ENCODE data around the gene MBD6.

Gene MBD6

DNA sequence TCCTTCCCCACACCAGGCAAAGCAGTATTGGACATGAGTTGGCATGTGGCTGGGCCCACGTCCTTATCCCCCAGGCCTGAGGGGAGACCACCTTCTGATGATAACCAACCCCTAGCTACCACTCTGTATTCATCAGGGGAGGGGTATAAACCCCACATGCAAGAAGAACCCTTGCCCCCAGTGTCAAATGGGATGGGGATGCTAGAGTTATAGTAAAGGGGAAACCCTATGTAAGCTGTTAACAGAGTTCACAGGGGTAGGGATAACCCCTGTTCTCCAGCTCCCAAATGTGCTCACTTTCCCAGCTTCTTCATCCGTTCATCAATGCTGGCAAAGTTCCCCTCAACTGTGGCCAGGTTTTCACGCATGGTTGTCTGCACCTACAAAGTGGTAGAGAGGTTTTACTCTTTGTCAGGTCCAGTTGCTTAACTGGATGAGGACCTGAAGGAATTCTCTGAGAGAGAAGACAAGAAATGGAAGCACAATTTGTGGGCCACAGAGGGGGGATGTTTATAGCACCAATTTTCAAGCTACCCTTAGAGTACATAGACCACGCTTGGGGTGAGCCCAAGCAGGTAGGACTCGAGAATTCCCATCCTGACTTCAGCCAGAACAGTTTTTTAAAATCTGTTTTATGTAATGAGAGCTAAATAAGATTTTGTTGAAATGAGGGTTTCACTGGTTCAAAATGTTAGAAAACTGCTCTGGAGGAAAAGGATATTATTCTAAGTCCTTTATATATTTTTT, 7.9 kb downstream of the MBD6 start:
- no peak for DNase-seq

DNA sequence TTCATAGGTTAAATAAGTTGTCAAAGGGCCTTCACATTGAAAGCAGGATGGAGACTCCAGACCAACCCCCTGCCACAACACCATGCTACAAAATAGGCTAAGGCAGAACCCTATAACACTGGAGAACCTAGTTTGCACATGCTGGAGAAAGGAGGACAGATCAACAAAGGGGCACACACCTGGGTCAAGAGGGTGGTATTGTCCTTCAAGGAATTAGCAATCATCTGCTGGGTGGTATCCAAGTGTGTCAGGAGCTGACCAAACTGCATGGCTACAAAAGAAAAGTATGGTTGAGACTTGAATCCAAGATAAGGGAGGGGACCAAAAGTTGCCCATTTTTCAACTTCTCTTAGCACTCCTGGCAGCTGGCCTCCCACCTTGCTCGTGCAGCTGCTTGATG, 9.2 kb downstream of the MBD6 start:
- no peak for DNase-seq

DNA sequence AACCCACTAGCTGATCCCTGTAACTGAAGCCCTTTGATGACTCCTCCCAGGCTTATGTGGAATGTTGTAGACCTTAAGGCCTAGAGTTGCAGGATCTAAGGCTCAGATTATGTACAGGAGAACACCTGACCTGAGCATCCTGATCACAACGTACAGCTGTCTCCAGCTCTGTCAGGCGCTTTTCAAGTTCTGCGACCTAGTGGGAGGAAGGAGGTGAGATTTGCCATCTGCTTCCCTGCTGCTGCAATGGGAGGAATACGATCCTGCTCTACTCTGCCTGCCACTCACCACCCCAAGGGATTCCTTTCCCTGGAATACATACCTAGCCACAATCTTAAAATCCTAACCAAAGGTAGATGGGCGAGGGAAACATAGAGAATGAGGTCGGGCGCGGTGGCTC, 10.5 kb downstream of the MBD6 start:
- no peak for DNase-seq

DNA sequence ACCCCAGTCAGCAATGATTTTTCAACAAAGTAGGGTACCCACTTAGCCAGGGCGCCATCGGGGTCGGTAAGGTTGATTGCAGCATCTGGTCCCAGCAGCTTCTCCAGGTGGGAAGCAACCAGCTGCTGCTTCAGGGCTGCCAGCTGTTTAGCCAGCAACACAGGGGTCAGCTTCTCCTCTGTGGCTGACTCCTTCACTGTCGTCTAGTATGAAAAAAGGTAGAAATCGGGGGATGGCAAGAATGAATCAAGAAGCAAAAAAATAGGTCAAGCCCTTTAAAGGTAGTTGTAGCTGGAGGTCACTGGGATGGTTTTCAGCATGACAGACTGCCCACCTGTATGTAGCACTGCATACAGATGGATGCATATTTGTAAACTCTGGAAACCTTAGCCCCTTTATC, 11.6 kb downstream of the MBD6 start:
- DNase-seq = no peak

DNA sequence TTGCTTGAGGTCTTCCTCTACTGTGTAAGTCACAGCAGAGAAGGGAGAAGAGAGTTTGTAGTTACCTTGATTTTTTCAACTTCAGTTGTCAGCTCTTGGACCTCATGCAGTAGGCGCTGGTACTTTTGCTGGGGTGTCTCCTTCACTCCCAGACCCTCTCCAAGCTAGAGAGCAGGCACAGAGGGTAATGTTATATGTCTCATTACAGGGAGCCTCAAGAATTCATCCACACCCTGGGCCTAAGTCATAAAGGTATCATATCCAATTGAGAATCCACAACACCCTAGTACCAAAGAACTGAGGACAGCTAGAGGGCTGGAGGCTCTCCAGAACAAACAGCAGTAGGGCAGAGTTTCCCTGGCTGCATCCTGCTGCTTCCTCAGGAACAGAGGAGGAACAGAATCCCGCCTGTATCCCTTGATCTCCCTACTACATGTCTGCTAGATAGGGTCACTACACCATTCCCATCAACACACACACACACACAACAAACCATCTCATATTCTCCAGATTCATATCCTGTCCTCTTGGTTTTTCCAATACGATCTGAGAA, 12.4 kb downstream of the MBD6 start:
- DNase-seq = no peak

DNA sequence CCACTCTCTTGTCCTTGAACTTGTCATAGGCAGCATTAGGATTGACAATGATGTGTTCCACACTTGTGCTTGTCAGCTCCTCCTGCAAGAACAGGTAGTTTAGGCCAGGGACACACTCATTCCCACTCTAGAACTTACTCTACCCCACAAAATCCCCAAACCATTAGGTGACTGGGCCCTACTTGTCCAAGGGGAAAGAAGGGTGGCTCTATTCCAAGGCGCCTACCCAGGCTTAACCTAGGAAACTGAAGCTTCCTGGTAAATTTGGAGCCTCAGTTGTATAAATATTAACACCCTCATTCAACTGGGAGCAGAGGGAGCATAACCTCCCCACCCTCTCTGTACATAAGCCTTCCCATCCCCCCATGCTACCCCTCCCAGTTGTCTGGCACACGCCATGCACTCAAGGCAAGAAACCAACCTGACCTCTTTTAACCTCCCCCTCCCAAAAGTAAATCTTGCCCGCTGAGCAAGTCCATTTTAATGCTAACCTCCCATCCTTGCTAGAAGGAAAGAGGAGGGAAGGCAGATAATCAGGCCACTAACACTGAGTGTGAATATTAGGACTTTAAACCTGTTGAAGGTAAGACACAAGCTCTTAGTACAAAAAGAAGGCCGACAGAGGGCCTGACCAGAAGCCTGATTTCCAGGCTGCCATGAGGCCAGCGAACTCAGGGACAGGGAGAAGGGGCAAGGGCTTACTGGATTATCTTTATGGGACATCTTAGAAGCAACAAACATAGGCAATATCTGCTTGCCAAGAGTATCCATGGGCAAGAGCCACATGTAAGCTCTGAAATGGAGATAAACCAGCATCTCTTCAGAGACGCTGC, 13.4 kb downstream of the MBD6 start:
- no peak for DNase-seq

DNA sequence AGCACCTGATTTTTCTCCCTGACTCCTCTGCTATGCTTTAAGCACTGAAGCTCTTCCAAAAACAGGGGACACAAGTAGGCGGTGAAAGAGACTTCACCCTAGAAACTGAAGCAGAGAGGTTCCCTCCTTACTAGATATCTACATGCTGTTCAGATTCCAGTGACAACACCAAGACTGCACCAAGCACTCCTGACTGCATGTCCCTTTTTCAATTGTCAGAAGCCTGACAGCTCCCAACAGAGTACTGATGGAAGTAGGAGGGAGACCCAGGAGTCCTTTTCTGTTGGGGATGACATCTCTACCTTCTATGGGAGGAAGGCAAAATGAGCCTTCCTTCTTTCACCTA, 13.9 kb downstream of the MBD6 start:
- no peak for DNase-seq

DNA sequence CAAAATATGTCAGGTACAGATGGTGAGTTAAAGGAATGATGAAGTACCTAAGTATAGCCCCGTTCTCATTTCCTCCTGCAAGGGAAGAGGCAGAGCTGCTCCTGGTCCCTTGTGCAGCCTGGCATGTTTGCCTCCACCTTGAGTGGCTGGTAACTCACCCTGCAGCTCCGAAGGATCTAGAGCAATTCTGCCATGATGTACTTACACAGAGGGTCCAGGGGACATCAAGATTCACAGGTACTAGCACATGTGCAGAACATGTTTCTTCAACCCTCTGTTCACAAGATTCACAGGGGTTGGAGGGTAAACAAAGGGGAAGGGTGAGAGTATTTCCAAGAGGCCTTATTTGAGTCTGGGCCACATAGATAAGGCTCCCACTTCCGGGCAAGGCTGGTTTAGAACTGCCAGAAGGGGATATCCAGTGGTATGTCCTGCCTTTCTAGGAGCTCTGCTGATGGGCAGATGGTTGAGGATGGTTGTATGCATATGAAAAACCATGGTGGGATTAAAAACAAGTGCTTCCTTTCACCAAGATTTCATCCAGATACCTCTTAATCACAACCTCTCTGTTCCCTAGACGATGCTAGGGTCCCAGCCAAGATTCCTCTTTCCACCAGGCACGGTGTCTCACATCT, 16.6 kb downstream of the MBD6 start:
- no peak for DNase-seq

DNA sequence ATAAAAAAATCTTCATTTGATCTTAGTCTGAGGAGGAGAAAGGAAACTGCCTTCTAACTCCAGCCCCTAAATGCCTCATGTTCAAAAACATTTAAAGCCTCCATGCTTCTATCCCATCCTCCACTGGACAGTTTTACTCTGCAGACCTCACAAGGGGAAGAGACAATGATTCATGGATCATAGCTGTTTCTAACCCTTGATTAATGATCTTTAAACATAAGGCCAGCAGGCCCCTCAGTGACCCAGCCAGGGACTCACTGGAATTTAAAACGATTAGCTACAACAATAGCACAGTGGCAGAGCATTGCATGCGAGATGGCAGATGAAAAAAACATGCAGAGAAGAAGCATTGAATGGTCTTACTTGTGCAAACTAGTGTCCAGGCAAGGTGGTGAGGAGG, 18.4 kb downstream of the MBD6 start:
- DNase-seq = no peak

DNA sequence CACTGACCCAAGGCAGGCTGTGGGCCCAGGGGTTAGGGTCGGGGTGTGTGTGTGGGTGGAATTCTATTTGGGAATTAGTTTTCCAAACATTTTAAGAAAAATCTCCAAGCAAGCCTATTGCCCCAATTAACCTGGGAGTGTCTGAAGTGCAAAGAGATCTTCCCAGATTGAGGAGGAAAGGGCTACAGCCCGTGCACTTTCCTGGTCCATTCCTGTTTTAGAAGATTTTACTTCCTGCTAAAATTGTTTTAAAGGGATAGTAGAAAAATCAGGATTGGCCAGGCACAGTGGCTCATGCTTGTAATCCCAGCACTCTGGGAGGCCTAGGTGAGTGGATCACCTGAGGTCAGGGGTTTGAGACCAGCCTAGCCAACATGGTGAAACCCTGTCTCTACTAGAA, 19.1 kb downstream of the MBD6 start:
- no peak for DNase-seq

DNA sequence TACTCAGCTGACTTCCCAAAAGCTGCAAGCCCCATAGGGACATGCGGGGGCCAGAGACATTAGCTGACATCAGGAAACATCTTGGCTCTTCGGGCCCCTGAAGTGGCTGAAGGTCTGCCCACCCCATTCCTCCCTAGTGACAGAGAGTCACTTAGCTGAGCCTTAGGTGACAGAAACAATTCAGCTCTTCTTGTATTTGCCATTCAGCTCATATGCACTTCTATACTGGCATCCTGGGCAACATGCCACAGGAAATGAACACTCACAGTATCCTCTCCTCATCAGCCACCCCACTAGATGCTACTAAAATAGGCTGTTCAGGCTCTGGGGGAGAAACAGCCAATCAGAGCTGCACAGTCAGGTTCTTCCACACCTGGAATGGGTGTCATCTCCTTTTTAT, 21.0 kb downstream of the MBD6 start:
- no peak for DNase-seq

DNA sequence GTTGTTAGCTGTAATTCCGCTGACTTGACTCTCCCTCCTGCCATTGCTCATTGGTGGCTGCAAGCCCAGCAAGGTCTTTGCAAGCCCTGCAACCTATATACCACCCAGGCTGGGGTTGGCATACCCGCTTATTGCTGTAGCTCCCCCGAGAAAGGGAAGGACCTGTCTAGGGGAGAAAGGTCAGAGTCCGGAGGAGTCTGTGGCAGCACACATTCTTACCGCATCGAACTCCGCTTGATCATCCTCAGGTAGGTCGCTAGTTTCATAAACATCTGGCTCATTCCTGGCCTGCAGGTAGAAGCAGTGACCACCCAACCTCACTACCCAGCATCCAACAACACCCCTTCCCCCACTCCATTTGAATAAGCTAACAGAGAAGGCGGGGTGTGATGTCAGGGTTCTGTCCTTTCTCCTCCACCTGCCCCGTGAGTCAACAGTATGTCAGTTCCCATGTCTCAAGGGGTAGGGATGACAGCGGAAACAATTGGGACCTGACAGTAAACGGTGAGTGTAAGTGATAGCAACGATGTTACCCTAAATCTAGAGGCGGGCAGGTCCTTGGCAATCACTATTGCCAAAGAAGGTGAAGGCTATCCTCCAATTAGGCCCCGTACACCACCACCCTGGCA, 23.3 kb downstream of the MBD6 start:
- DNase-seq = no peak

DNA sequence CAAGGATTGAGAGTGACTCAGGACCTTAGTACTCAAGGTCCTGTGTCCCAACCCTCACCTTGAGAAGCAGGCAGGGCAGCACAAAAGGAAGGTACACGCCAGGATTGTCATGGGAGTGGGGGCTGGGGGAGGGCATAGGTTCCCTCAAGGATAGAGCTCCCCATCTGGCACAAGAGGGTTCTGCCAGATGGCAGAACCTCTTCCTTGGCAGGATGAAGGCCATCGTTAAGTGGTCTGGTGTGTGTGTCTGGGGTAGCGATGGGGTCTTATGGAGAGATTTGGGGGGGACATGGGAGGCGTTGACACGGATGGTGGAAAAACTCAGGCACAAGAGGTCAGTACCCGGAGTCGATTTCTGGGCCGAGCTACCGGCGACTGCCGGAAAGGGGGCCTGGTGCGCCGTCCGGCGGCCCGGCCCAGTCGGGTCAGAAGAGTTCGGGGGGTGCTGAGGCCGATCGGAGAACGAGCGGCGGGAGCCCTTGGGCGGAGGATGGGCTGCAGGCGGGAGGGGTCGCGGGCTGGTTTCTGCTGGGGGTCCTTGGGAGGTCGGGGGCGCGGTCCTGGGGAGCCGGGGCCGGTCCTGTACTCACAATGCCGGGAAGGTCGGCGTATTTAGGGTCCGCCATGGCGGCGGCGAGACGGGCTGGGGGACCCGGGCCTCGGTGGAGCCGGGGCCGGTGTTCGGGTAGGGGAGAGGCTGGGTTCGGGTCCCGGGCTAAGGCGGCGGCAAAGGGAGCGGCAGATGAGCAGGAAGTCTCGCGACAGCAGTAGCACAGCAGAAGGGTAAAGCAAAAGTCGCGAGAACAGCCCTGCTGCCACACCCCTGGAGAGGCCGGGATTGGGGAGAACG, 24.0 kb downstream of the MBD6 start, which contains the start of gene DCTN2:
TSS of gene DCTN2 (minus strand) at position 755 of the 850 bp plus-strand sequence. CDS start at position 626, 129 bp downstream.
- peak; percentile 98 to 99 for DNase-seq

DNA sequence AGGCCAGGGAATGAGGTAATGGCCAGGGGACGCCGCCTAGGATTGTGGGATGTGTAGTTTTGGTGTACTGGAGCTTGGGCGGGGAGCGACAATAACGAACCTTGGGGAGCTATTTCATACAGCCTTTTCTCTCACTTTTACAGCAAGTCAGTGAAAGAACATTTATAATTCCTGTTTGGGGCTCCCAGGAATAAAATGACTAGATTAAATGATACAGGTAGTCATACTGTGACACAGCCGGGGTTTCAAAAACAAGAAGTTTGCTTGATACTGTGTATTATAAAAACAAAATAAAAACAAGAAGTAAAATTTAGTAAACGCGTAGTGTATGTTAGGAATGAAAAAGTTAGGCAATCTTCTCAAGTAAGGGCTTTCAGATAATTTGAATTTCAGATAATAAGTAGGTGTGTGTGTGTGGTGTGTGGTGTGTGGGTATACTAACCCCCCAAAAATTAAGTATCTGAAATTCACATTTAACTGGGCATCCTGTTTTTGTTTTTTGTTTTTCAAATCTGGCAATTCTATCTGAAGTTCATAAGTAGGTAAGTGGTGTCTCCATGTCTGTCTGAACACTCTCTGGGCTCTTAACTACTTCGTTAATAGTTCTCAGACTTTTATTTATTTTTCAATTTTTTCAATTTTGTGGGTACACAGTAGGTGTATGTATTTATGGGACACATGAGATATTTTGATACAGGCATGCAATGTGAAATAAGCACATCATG, 24.8 kb downstream of the MBD6 start:
- DNase-seq = no peak

DNA sequence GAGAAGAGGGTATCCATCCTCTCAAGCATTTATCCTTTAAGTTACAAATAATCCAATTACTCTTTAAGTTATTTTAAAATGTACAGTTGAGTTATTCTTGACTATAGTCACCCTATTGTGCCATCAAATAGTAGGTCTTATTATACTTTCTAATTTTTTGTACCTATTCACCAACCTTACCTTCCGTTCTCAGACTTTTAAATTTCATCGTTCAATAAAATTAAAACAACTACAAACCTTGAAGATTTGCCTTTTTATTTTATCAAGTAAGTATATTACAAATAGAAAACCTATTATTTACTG, 25.3 kb downstream of the MBD6 start:
- no peak for DNase-seq

DNA sequence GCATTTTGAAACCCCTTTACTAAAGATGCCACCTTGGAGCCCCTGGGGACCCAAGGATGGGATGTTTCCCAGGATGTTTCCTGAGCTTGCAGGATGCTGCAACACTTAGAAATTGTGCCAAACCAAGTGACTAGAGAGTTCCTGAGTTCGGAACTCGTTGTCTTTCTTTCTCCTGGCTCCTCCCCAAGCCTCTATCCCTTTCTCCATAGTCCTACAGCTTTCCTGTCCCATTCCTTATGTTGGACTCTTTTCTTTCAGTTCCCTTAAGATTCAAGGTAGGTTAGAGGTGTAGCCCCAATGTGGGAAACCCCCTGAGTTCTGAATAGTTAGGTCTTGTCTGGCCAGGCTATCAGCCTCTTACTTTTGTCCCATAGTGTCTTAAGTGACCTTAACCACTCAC, 25.9 kb downstream of the MBD6 start:
- DNase-seq = no peak

DNA sequence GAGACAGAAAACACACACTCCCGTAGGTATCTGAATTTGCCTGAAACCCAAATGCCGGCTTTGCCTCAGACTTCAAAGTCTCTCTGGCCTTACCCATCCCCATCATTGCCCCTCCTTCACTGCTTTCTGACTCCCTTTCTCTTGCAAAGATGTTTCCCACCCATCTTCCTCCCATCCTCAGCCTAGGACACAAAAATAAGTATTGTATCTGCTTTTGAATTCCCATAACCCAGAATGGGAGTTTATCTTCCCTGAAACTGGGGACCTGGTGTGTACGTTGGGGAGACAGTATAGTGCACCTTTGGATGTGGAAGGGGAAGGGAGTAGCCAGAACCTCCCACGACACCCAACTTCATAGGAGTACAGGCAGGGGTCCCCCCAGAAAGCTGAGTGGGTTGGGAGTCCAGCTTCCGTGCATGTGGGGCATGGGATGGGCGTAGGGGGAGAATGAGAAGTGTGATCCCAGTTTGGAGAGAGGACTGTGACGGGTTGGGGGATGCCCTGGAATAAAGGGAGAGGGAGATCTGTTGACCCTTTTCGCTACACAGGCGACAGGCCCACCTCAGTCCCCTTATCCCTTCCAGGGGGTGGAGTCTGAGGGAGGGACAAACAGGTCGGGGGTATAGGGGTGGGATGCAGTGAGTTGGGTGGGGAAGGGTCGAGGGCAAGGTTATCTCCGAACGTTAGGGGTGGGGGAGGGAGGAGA, 26.7 kb downstream of the MBD6 start:
- no peak for DNase-seq

DNA sequence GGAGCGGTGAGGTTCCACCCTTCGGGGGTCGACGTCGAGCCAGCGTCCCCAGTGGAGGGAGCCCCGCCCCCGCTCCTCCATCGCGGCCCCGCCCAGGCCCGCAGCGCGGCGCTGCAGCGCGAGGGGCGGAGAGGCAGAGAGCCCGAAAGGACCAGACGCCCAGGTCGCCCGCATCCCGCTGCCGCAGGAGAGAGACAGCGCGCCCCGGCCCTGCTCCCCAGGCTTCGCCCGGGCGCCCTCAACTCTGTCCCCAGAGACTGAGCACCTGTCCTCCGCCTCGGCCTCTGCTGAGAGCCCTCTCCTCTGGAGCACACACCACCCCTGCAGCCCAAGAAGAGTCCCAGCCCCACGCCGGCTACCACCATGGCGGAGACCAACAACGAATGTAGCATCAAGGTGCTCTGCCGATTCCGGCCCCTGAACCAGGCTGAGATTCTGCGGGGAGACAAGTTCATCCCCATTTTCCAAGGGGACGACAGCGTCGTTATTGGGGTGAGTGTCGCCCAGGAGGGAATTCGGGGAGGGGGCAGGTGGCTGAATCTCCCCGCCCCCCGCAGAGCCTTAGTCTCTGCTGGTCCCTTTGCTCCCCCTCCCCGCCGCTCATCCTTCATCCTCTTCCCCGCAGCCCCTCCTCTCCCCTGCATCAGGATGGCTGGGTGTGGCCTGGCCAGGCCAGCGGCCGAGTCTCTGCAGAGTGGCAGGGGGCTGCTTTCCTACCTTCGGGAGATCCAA, 27.5 kb downstream of the MBD6 start, which contains the start of gene KIF5A:
TSS of gene KIF5A (plus strand) at position 136 of the 732 bp plus-strand sequence. CDS start at position 364, 228 bp downstream.
- DNase-seq = no peak

DNA sequence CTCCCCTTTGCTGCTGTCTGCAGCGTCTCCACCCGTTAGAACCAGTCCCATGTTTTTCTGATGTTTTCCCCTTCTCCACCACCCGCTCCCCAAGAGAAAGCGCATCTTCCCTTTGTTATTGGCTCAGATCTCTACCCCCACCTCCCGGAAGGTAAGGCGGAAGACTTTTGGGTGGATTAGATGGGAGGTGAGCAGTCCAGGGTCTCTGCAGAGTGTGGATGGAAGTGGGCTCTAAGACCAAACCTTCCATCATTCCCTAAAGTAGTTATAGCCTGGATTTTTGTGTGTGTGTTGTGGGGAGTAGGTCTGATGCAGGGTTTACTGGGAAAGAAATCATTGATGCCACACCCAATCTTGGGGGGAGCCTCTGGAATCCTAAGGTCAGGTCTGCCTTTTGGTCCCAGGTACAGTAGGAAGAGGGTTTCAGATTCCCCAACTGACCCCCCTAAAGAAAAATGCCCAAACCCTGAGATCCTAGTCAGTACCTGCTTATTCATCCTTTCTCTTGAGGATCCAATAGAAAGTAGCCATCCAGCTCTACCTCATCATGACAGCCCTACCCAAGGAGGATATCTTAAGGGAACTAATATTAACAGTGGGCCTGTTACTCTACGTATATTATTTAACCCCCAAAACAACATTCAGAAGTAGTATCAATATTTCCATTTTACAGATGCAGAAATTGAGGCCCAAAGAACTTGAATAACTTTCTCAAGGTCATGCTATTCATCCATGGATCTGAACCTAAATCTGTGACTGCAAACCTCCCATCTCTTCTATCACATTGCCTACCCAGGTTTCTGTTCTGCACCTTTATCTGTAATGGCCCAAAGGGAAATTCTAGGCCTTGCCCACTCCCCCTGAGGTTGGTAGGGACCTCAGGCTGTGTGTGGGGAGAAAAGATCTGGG, 28.3 kb downstream of the MBD6 start:
- no peak for DNase-seq
